Urinary bladder (tissue), 4 donors: ENCODE measurements around the gene MOGAT1. TPM values are rescaled to one million over a fixed set of nuclear protein-coding genes. Genes with fewer than 3 reads are reported as not detected.

Experiments
- DNase-seq: peaks from one replicate; pipeline ENCODE4 v3.0.0-alpha.2; 2015; ENCODE audit errors: extremely low spot score
- H3K27ac ChIP-seq: one replicate; pipeline ENCODE4 v1.5.1; 2013; ENCODE audit warnings: low read depth, mild to moderate bottlenecking, moderate library complexity
- H3K36me3 ChIP-seq: one replicate; pipeline ENCODE4 v1.6.1; 2013; ENCODE audit warnings: mild to moderate bottlenecking, moderate library complexity; ENCODE audit not compliant: insufficient read depth
- H3K4me1 ChIP-seq: one replicate; pipeline ENCODE4 v1.6.1; 2013; ENCODE audit warnings: mild to moderate bottlenecking, moderate library complexity; ENCODE audit not compliant: insufficient read depth
- H3K4me3 ChIP-seq: one replicate; pipeline ENCODE4 v1.5.1; 2013; ENCODE audit warnings: low read depth, low read length
- WGBS: extraction: QIAGEN DNeasy Blood & Tissue Kit; methylation state at CpG from one replicate; pipeline ENCODE4 v1.1.7; 2013; 5-methylcytosine and 5-hydroxymethylcytosine counted together
- polyA plus RNA-seq: library from polyadenylated mRNA; stranded (reverse); fragments of 200-250 nt; gene quantifications from one replicate; pipeline ENCODE4 v1.2.3, GENCODE V29; 2013
- total RNA-seq: library from RNA; depleted of rRNA; stranded (reverse); fragments of >200 nt; gene quantifications from one replicate; pipeline ENCODE4 v1.2.3, GENCODE V29; 2014
- donor health status: healthy with polysubstance abuse.
- donor health status: healthy.

Gene MOGAT1
- not detected for total RNA-seq
- not detected for polyA plus RNA-seq

- WGBS, result 2% methylated on average over 66 of the region's 66 CpGs
- Histone ChIP-seq H3K27ac (no peak within 1 kb of the TSS), H3K4me3 (peak within 1 kb of the TSS; percentile 35), H3K36me3 (no peaks in the 10 kb centered on the region), H3K4me1 (no peaks in the 10 kb centered on the region)
- DNase-seq, result no peak
These were observed at the start of gene MOGAT1 for GRCh38 chr2:222671259-222672067. Gene MOGAT1 (plus strand): TSS chr2:222671658. CDS start chr2:222671786, 128 bp downstream.

GRCh38 chr2:222621893-222622292 lies 49.6 kb upstream of the MOGAT1 start:
- no peak for DNase-seq
- Histone ChIP-seq H3K4me1 (no peaks in the 10 kb centered on the region), H3K4me3 (no peak overlapping the region), H3K36me3 (peaks cover 5% of the 10 kb centered on the region), H3K27ac (no peak overlapping the region)
- 95% methylated on average over 4 of the region's 4 CpGs for WGBS

- H3K27ac ChIP-seq, result no peak overlapping the region
- peaks cover 5% of the 10 kb centered on the region for H3K36me3 ChIP-seq
- WGBS, result 91% methylated on average over 2 of the region's 2 CpGs
- H3K4me3 ChIP-seq, result no peak overlapping the region
- no peaks in the 10 kb centered on the region for H3K4me1 ChIP-seq
- no peak for DNase-seq
These were observed 48.5 kb upstream of the MOGAT1 start for GRCh38 chr2:222622910-222623309.

GRCh38 chr2:222623756-222624309 lies 47.6 kb upstream of the MOGAT1 start:
- Histone ChIP-seq H3K4me3 (no peak overlapping the region), H3K27ac (no peak overlapping the region), H3K4me1 (no peaks in the 10 kb centered on the region), H3K36me3 (peaks cover 5% of the 10 kb centered on the region)
- WGBS, result 69% methylated on average over 6 of the region's 6 CpGs
- DNase-seq, result no peak

GRCh38 chr2:222627764-222628163 lies 43.7 kb upstream of the MOGAT1 start:
- Histone ChIP-seq H3K27ac (no peak overlapping the region), H3K36me3 (peaks cover 5% of the 10 kb centered on the region), H3K4me3 (no peak overlapping the region), H3K4me1 (no peaks in the 10 kb centered on the region)
- no peak for DNase-seq
- WGBS, result 91% methylated on average over 5 of the region's 5 CpGs

- Histone ChIP-seq H3K27ac (no peak overlapping the region), H3K36me3 (peaks cover 6% of the 10 kb centered on the region), H3K4me1 (no peaks in the 10 kb centered on the region), H3K4me3 (no peak overlapping the region)
- no peak for DNase-seq
- WGBS, result 97% methylated on average over 1 of the region's 1 CpG
These were observed 36.2 kb upstream of the MOGAT1 start for GRCh38 chr2:222635295-222635694.

- 25% methylated on average over 1 of the region's 1 CpG for WGBS
These were observed 34.4 kb upstream of the MOGAT1 start for GRCh38 chr2:222637067-222637466.

GRCh38 chr2:222641336-222641735 lies 30.1 kb upstream of the MOGAT1 start:
- H3K4me3 ChIP-seq, result no peak overlapping the region
- H3K4me1 ChIP-seq, result no peaks in the 10 kb centered on the region
- H3K36me3 ChIP-seq, result peaks cover 4% of the 10 kb centered on the region
- H3K27ac ChIP-seq, result no peak overlapping the region
- no peak for DNase-seq
- WGBS, result 94% methylated on average over 2 of the region's 2 CpGs

More at GRCh38 chr2:222637067-222637466, 34.4 kb upstream of the MOGAT1 start:
- Histone ChIP-seq H3K4me1 (no peaks in the 10 kb centered on the region), H3K36me3 (peaks cover 6% of the 10 kb centered on the region), H3K27ac (no peak overlapping the region), H3K4me3 (no peak overlapping the region)
- DNase-seq, result no peak

- Histone ChIP-seq H3K27ac (no peak overlapping the region), H3K36me3 (peaks cover 2% of the 10 kb centered on the region), H3K4me1 (no peaks in the 10 kb centered on the region), H3K4me3 (no peak overlapping the region)
- 91% methylated on average over 1 of the region's 1 CpG for WGBS
- DNase-seq, result no peak
These were observed 28.3 kb upstream of the MOGAT1 start for GRCh38 chr2:222643134-222643533.

GRCh38 chr2:222646008-222646407 lies 25.4 kb upstream of the MOGAT1 start:
- WGBS, result 81% methylated on average over 3 of the region's 3 CpGs
- Histone ChIP-seq H3K36me3 (peaks cover 4% of the 10 kb centered on the region), H3K4me3 (no peak overlapping the region), H3K4me1 (no peaks in the 10 kb centered on the region), H3K27ac (no peak overlapping the region)
- no peak for DNase-seq

GRCh38 chr2:222649801-222650200 lies 21.7 kb upstream of the MOGAT1 start:
- WGBS, result 94% methylated on average over 3 of the region's 3 CpGs
- Histone ChIP-seq H3K36me3 (peaks cover 2% of the 10 kb centered on the region), H3K4me3 (no peak overlapping the region), H3K4me1 (no peaks in the 10 kb centered on the region), H3K27ac (no peak overlapping the region)
- DNase-seq, result no peak

- no peak for DNase-seq
- 76% methylated on average over 4 of the region's 4 CpGs for WGBS
- Histone ChIP-seq H3K4me1 (no peaks in the 10 kb centered on the region), H3K27ac (no peak overlapping the region), H3K4me3 (no peak overlapping the region), H3K36me3 (peaks cover 2% of the 10 kb centered on the region)
These were observed 19.6 kb upstream of the MOGAT1 start for GRCh38 chr2:222651718-222652418.

GRCh38 chr2:222652491-222653255 lies 18.8 kb upstream of the MOGAT1 start:
- no peak for DNase-seq
- H3K36me3 ChIP-seq, result peaks cover 2% of the 10 kb centered on the region
- H3K4me3 ChIP-seq, result no peak overlapping the region
- no peaks in the 10 kb centered on the region for H3K4me1 ChIP-seq
- H3K27ac ChIP-seq, result no peak overlapping the region
- WGBS, result 79% methylated on average over 8 of the region's 8 CpGs
